ENCODE data around the gene TREM2.
"Not testable (repeated sequence)": the region's sequence is repeated elsewhere in the genome, so short reads cannot be mapped to it uniquely, and the experiment has no call there.

TREM2 gene

GRCh38 chr6:41153992-41154625 is 8.8 kb downstream of the TREM2 start, which contains the start of gene TREML1:
TREML1 (minus strand) TSS chr6:41154347; CDS start chr6:41154288, 59 bp downstream.
- no peak for DNase-seq

GRCh38 chr6:41153451-41153850 is 9.5 kb downstream of the TREM2 start:
- no peak for DNase-seq

- no peak for DNase-seq
These were observed 12.2 kb downstream of the TREM2 start for GRCh38 chr6:41150671-41151070.

- DNase-seq: no peak
These were observed 15.0 kb downstream of the TREM2 start for GRCh38 chr6:41147917-41148316.

GRCh38 chr6:41136911-41137310 is 26.0 kb downstream of the TREM2 start:
- DNase-seq: no peak

- DNase-seq: no peak
These were observed 27.7 kb downstream of the TREM2 start for GRCh38 chr6:41135062-41135832.

GRCh38 chr6:41132254-41132653 is 30.7 kb downstream of the TREM2 start:
- DNase-seq: no peak

GRCh38 chr6:41125282-41125681 is 37.6 kb downstream of the TREM2 start:
- no peak for DNase-seq

- no peak for DNase-seq
These were observed 40.0 kb downstream of the TREM2 start for GRCh38 chr6:41122918-41123317.

- DNase-seq: no peak
These were observed 40.5 kb downstream of the TREM2 start for GRCh38 chr6:41122373-41122772.

- DNase-seq: no peak
These were observed 42.9 kb downstream of the TREM2 start for GRCh38 chr6:41120058-41120457.

GRCh38 chr6:41119508-41119907 is 43.4 kb downstream of the TREM2 start:
- DNase-seq: no peak

GRCh38 chr6:41115027-41115426 is 47.9 kb downstream of the TREM2 start:
- DNase-seq: not testable (repeated sequence)

- no peak for DNase-seq
These were observed 51.9 kb downstream of the TREM2 start for GRCh38 chr6:41111017-41111416.

Measured in activated effector memory CD4-positive, alpha-beta T cell treated with anti-CD3 and anti-CD28 coated beads, Interleukin-2, amount 50 U/mL, for 16 hours (primary cell).